ENCODE measurements around the gene IL20RA. TPM values are rescaled to one million over a fixed set of nuclear protein-coding genes. Genes with fewer than 3 reads are reported as not detected.

Gene IL20RA
- polyA plus RNA-seq, 1 of the 3 experiments (the other 2 are of a cell fraction) = 0.10 TPM

DNA sequence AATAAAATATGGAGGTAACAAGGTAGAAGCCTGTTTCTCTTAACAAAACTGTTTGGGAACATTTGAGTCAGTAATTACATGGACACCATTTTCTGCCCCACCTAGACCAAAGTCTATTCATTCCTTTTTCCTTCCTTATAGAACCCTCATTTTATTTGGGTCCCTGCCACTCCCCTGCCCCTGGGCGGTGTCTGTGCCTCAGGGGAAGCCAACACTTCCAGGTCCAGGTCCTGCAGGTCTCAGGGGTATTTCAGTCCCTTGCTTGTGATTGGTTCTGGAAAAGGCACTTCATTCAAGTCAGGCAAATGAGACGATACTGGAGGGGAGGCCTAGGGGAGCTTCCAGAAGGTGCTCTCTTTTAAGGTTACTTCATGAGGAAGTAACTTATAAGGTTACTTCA, 80.4 kb downstream of the IL20RA start:
- H4K20me1 ChIP-seq (ENCODE audit: insufficient read depth) = no peaks in the 10 kb centered on the region
- TF ChIP-seq POLR2AphosphoS5 (IDR thresholded peaks at IDR 0.05; ENCODE audit: low read depth, low read length) (no peak), EZH2phosphoT487 (IDR thresholded peaks at IDR 0.05; ENCODE audit: borderline replicate concordance, low read depth) (no peak), RCOR1 (IDR thresholded peaks at IDR 0.05; ENCODE audit: low read length) (no peak), TAF1 (IDR thresholded peaks at IDR 0.05; ENCODE audit: borderline replicate concordance, low read depth, low read length) (no peak), NRF1 (IDR thresholded peaks at IDR 0.05; ENCODE audit: low read depth, low read length) (no peak), FOXJ3 (CRISPR knock-in tag; IDR thresholded peaks at IDR 0.05) (no peak), YY1 (IDR thresholded peaks at IDR 0.05; ENCODE audit: low read depth) (no peak), CHD2 (IDR thresholded peaks at IDR 0.05; ENCODE audit: low read length, partially characterized antibody) (no peak), GABPA (IDR thresholded peaks at IDR 0.05; ENCODE audit: low read depth) (no peak), RXRA (IDR thresholded peaks at IDR 0.05; ENCODE audit: borderline replicate concordance, low read depth) (no peak), FOXM1 (IDR thresholded peaks at IDR 0.05; ENCODE audit: low read depth) (no peak), GATA2 (CRISPR knock-in tag; IDR thresholded peaks at IDR 0.05) (no peak), RFX5 (IDR thresholded peaks at IDR 0.05; ENCODE audit: low read length) (no peak)
- TF ChIP-seq, protein P1, sequence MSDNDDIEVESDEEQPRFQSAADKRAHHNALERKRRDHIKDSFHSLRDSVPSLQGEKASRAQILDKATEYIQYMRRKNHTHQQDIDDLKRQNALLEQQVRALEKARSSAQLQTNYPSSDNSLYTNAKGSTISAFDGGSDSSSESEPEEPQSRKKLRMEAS (IDR thresholded peaks at IDR 0.05; ENCODE audit: low read depth) = no peak
- TF ChIP-seq, protein P2, sequence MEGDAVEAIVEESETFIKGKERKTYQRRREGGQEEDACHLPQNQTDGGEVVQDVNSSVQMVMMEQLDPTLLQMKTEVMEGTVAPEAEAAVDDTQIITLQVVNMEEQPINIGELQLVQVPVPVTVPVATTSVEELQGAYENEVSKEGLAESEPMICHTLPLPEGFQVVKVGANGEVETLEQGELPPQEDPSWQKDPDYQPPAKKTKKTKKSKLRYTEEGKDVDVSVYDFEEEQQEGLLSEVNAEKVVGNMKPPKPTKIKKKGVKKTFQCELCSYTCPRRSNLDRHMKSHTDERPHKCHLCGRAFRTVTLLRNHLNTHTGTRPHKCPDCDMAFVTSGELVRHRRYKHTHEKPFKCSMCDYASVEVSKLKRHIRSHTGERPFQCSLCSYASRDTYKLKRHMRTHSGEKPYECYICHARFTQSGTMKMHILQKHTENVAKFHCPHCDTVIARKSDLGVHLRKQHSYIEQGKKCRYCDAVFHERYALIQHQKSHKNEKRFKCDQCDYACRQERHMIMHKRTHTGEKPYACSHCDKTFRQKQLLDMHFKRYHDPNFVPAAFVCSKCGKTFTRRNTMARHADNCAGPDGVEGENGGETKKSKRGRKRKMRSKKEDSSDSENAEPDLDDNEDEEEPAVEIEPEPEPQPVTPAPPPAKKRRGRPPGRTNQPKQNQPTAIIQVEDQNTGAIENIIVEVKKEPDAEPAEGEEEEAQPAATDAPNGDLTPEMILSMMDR (IDR thresholded peaks at IDR 0.05) = no peak
- TF ChIP-seq, protein P3, sequence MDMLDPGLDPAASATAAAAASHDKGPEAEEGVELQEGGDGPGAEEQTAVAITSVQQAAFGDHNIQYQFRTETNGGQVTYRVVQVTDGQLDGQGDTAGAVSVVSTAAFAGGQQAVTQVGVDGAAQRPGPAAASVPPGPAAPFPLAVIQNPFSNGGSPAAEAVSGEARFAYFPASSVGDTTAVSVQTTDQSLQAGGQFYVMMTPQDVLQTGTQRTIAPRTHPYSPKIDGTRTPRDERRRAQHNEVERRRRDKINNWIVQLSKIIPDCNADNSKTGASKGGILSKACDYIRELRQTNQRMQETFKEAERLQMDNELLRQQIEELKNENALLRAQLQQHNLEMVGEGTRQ (IDR thresholded peaks at IDR 0.05; ENCODE audit: borderline replicate concordance, low read depth, low read length) = no peak
- TF ChIP-seq, protein P4, sequence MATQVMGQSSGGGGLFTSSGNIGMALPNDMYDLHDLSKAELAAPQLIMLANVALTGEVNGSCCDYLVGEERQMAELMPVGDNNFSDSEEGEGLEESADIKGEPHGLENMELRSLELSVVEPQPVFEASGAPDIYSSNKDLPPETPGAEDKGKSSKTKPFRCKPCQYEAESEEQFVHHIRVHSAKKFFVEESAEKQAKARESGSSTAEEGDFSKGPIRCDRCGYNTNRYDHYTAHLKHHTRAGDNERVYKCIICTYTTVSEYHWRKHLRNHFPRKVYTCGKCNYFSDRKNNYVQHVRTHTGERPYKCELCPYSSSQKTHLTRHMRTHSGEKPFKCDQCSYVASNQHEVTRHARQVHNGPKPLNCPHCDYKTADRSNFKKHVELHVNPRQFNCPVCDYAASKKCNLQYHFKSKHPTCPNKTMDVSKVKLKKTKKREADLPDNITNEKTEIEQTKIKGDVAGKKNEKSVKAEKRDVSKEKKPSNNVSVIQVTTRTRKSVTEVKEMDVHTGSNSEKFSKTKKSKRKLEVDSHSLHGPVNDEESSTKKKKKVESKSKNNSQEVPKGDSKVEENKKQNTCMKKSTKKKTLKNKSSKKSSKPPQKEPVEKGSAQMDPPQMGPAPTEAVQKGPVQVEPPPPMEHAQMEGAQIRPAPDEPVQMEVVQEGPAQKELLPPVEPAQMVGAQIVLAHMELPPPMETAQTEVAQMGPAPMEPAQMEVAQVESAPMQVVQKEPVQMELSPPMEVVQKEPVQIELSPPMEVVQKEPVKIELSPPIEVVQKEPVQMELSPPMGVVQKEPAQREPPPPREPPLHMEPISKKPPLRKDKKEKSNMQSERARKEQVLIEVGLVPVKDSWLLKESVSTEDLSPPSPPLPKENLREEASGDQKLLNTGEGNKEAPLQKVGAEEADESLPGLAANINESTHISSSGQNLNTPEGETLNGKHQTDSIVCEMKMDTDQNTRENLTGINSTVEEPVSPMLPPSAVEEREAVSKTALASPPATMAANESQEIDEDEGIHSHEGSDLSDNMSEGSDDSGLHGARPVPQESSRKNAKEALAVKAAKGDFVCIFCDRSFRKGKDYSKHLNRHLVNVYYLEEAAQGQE (IDR thresholded peaks at IDR 0.05; ENCODE audit: low read depth, low read length) = no peak
- TF ChIP-seq, protein P5, sequence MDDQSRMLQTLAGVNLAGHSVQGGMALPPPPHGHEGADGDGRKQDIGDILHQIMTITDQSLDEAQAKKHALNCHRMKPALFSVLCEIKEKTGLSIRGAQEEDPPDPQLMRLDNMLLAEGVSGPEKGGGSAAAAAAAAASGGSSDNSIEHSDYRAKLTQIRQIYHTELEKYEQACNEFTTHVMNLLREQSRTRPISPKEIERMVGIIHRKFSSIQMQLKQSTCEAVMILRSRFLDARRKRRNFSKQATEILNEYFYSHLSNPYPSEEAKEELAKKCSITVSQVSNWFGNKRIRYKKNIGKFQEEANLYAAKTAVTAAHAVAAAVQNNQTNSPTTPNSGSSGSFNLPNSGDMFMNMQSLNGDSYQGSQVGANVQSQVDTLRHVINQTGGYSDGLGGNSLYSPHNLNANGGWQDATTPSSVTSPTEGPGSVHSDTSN (IDR thresholded peaks at IDR 0.05) = no peak
- TF ChIP-seq, protein P6, sequence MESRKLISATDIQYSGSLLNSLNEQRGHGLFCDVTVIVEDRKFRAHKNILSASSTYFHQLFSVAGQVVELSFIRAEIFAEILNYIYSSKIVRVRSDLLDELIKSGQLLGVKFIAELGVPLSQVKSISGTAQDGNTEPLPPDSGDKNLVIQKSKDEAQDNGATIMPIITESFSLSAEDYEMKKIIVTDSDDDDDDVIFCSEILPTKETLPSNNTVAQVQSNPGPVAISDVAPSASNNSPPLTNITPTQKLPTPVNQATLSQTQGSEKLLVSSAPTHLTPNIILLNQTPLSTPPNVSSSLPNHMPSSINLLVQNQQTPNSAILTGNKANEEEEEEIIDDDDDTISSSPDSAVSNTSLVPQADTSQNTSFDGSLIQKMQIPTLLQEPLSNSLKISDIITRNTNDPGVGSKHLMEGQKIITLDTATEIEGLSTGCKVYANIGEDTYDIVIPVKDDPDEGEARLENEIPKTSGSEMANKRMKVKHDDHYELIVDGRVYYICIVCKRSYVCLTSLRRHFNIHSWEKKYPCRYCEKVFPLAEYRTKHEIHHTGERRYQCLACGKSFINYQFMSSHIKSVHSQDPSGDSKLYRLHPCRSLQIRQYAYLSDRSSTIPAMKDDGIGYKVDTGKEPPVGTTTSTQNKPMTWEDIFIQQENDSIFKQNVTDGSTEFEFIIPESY (IDR thresholded peaks at IDR 0.05; ENCODE audit: borderline replicate concordance, low read depth) = no peak
- H3K4me1 ChIP-seq (ENCODE audit: control insufficient read depth in 1 of 2, insufficient read depth in 2 of 2, low read depth in 1 of 2, low read length in 1 of 2) = peaks cover 0 to 27% of the 10 kb centered on the region in 2 experiments; a peak in 2 of 4 replicates
- H3K79me2 ChIP-seq (ENCODE audit: insufficient read depth) = no peaks in the 10 kb centered on the region
- H2AFZ ChIP-seq (ENCODE audit: low read depth) = no peak overlapping the region
- 45% methylated on average over 2 of the region's 2 CpGs for WGBS (ENCODE audit: low lambda C conversion rate)
- H3K27me3 ChIP-seq (ENCODE audit: insufficient read depth) = no peaks in the 10 kb centered on the region
- H3K4me2 ChIP-seq = no peak overlapping the region
- no peaks in the 10 kb centered on the region for H3F3A ChIP-seq (replicated peaks; ENCODE audit: insufficient read depth)
- DNase-seq = no peak
- H3K9me2 ChIP-seq = no peaks in the 10 kb centered on the region
- no peaks in the 10 kb centered on the region for H3K9me3 ChIP-seq
- no peak overlapping the region for H3K4me3 ChIP-seq (ENCODE audit: low read depth in 2 of 2, low read length in 1 of 2)
- peak overlapping the region in 1 of 2 experiments; percentile 61; a peak in 1 of 4 replicates for H3K27ac ChIP-seq (ENCODE audit: low read depth in 2 of 2, low read length in 1 of 2)
- ChIA-PET POLR2A (interaction anchor here (0.9 to 1.9 kb wide), 4 partner anchors 19 to 48 kb away, joined by 3 to 7 read pairs (median 3); no protein-coding TSS in a partner anchor), CTCF (interaction anchor here (1.9 kb wide), 1 partner anchor 16 kb away, joined by 5 read pairs; no protein-coding TSS in a partner anchor)
- no peak overlapping the region for H3K9ac ChIP-seq
- H3K36me3 ChIP-seq (replicated peaks in 1 of 2; ENCODE audit: control insufficient read depth in 1 of 2, insufficient read depth in 2 of 2, low read length in 1 of 2) = no peaks in the 10 kb centered on the region

Data from SK-N-SH (cell line).